GM21528 (cell line): ENCODE data around the gene CTSG.
"Not testable (repeated sequence)": the region's sequence is repeated elsewhere in the genome, so short reads cannot be mapped to it uniquely, and the experiment has no call there.

Source experiments
- ATAC-seq: cut with Tn5 transposase; IDR thresholded peaks from one replicate; pipeline ENCODE4 v1.9.1; 2021; ENCODE audit warnings: mild to moderate bottlenecking, moderate library complexity; ENCODE audit not compliant: unreplicated experiment, low FRiP score

CTSG gene

GRCh38 chr14:24576182-24576581 lies at the start of gene CTSG:
Gene CTSG (minus strand): TSS chr14:24576250. CDS start chr14:24576223, 27 bp downstream.
- ATAC-seq: no peak

- no peak for ATAC-seq
Observed at GRCh38 chr14:24613747-24614146, 37.7 kb upstream of the CTSG start.

GRCh38 chr14:24613241-24613640 lies 37.2 kb upstream of the CTSG start:
- no peak for ATAC-seq

GRCh38 chr14:24612196-24612595 lies 36.1 kb upstream of the CTSG start:
- ATAC-seq: no peak

- peak; percentile 51 for ATAC-seq
Observed at GRCh38 chr14:24609655-24610344, 33.8 kb upstream of the CTSG start, which contains the start of gene GZMH. Gene GZMH (minus strand): TSS chr14:24609685. CDS start chr14:24609613, 72 bp downstream.

GRCh38 chr14:24607635-24608514 lies 31.8 kb upstream of the CTSG start:
- no peak for ATAC-seq

- no peak for ATAC-seq
Observed at GRCh38 chr14:24607081-24607480, 31.0 kb upstream of the CTSG start.

- ATAC-seq: no peak
Observed at GRCh38 chr14:24606297-24606696, 30.2 kb upstream of the CTSG start.

GRCh38 chr14:24605435-24606190 lies 29.6 kb upstream of the CTSG start:
- ATAC-seq: peak; percentile 88

- ATAC-seq: no peak
Observed at GRCh38 chr14:24597403-24597802, 21.4 kb upstream of the CTSG start.

GRCh38 chr14:24595073-24595808 lies 19.2 kb upstream of the CTSG start:
- no peak for ATAC-seq

GRCh38 chr14:24591004-24591403 lies 15.0 kb upstream of the CTSG start:
- not testable (repeated sequence) for ATAC-seq

- not testable (repeated sequence) for ATAC-seq
Observed at GRCh38 chr14:24584402-24584801, 8.4 kb upstream of the CTSG start.

- ATAC-seq: no peak
Observed at GRCh38 chr14:24578558-24578957, 2.5 kb upstream of the CTSG start.

GRCh38 chr14:24576771-24577170 lies 721 bp upstream of the CTSG start:
- ATAC-seq: no peak

GRCh38 chr14:24574206-24574774 lies 1.8 kb downstream of the CTSG start:
- no peak for ATAC-seq

- ATAC-seq: no peak
Observed at GRCh38 chr14:24566318-24566717, 9.7 kb downstream of the CTSG start.

GRCh38 chr14:24565766-24566165 lies 10.3 kb downstream of the CTSG start:
- ATAC-seq: no peak

- ATAC-seq: no peak
Observed at GRCh38 chr14:24563505-24563904, 12.5 kb downstream of the CTSG start.

- no peak for ATAC-seq
Observed at GRCh38 chr14:24556756-24557155, 19.3 kb downstream of the CTSG start.
